WTC11 (cell line): Measurements from ENCODE around the gene CMC1. TPM values are rescaled to one million over a fixed set of nuclear protein-coding genes. Genes with fewer than 3 reads are reported as not detected.

ENCODE experiments used
- ATAC-seq: fragments of 200-7000 bp; cut with Tn5 transposase; 2 replicates; pipeline ENCODE4 v1.10.0; 2021; ENCODE audit warnings: mild to moderate bottlenecking, moderate library complexity
- CTCF ChIA-PET: fragments of 300-600 bp; sonication (Branson Sonifier 250); formaldehyde crosslinking; loops from one replicate; lab custom pipeline; 2021; ENCODE audit warnings: antibody characterized with exemption; lab: Charles Lee
- POLR2A ChIA-PET: fragments of 350-600 bp; sonication (Branson Sonifier 250); formaldehyde crosslinking; loops from one replicate; lab custom pipeline; 2021; ENCODE audit warnings: antibody characterized with exemption; lab: Charles Lee
- DNase-seq: peaks from one replicate; pipeline ENCODE4 v3.0.0; 2021; ENCODE audit warnings: low spot score
- H3K27ac Mint-ChIP-seq: 2 replicates; pipeline ENCODE4 v1.8.0; 2021; ENCODE audit warnings: mixed read lengths
- H3K27me3 Mint-ChIP-seq: 2 replicates; pipeline ENCODE4 v1.8.0; 2021; ENCODE audit warnings: low read depth, mild to moderate bottlenecking, moderate library complexity, mixed read lengths
- H3K36me3 Mint-ChIP-seq: 2 replicates; pipeline ENCODE4 v1.8.0; 2021; ENCODE audit warnings: mixed read lengths
- H3K4me1 Mint-ChIP-seq: 2 replicates; pipeline ENCODE4 v1.8.0; 2022; ENCODE audit warnings: mixed read lengths
- H3K4me3 Mint-ChIP-seq: 2 replicates; pipeline ENCODE4 v1.8.0; 2021; ENCODE audit warnings: mild to moderate bottlenecking, moderate library complexity, mixed read lengths
- H3K9me3 Mint-ChIP-seq: 2 replicates; pipeline ENCODE4 v1.8.0; 2021; ENCODE audit warnings: mixed read lengths
- HMGXB4 ChIP-seq: sonication (generic); formaldehyde crosslinking; IDR thresholded peaks from 2 replicates; pipeline ENCODE4 v1.8.1; 2023; ENCODE audit warnings: mild to moderate bottlenecking, moderate library complexity, missing genetic modification reagents
- IRF2 ChIP-seq: sonication (generic); formaldehyde crosslinking; IDR thresholded peaks from 2 replicates; pipeline ENCODE4 v1.8.0; 2022; ENCODE audit warnings: low read depth, missing genetic modification reagents, borderline replicate concordance
- total RNA-seq: library from RNA; stranded (reverse); gene quantifications from 3 replicates; pipeline ENCODE4 v1.2.3, GENCODE V29; 2021

CMC1 gene
- total RNA-seq, 1 experiment from 2014 or later, result 25.3 TPM

GRCh38 chr3:28349469-28350000 lies 108.1 kb downstream of the CMC1 start:
- Mint-ChIP-seq H3K36me3 (peaks cover 12% of the 10 kb centered on the region), H3K4me1 (peaks cover 27% of the 10 kb centered on the region), H3K27ac (peak overlapping the region; percentile 90), H3K27me3 (0 out of 2 replicates have a peak, but pooled peaks cover 2% of the 10 kb centered on the region), H3K9me3 (peaks cover 12% of the 10 kb centered on the region), H3K4me3 (peak overlapping the region; percentile 91)
- ATAC-seq, result no peak
- TF ChIP-seq HMGXB4 (0 out of 2 replicates have a peak, but pooled peaks have one; percentile 7), IRF2 (CRISPR knock-in tag) (no peak)
- no peak for DNase-seq
- CTCF ChIA-PET, result interaction anchor here (0.8 to 2.1 kb wide), 7 partner anchors 21 to 638 kb away, joined by 3 to 8 read pairs (median 5); partner anchors contain the start of gene EOMES
- POLR2A ChIA-PET, result interaction anchor here (0.6 to 1.1 kb wide), 3 partner anchors 102 to 1410 kb away, joined by 3 to 4 read pairs (median 4); partner anchors contain the start of gene CMC1

Other genes with a start within 250 kb of the CMC1 start
- gene ZCWPW2, start 107.1 kb downstream of the CMC1 start, total RNA-seq, result 0.22 to 0.34 TPM (median 0.27 TPM) in 3 replicates
- 31.3 to 38.5 TPM (median 35.7 TPM) in 3 replicates for gene AZI2, start 107.2 kb downstream of the CMC1 start, total RNA-seq